HUES48 (cell line): ENCODE data around the gene GAMT.
"Not testable (repeated sequence)": the region's sequence is repeated elsewhere in the genome, so short reads cannot be mapped to it uniquely, and the experiment has no call there.

Source experiments
- H3K27ac ChIP-seq: one replicate; pipeline ENCODE4 v1.7.0; 2013; ENCODE audit warnings: low read depth, low read length, inconsistent platforms
- H3K27me3 ChIP-seq: 2 replicates; pipeline ENCODE4 v1.6.1; 2013; ENCODE audit warnings: mild to moderate bottlenecking, low read length; ENCODE audit not compliant: control insufficient read depth, insufficient read depth
- H3K36me3 ChIP-seq: 2 replicates; pipeline ENCODE4 v1.6.1; 2013; ENCODE audit warnings: low read length; ENCODE audit not compliant: control insufficient read depth, insufficient read depth
- H3K4me1 ChIP-seq: 2 replicates; pipeline ENCODE4 v1.6.1; 2013; ENCODE audit warnings: mild to moderate bottlenecking, low read length; ENCODE audit not compliant: control insufficient read depth, insufficient read depth
- H3K4me3 ChIP-seq: 2 replicates; pipeline ENCODE4 v1.5.1; 2013; ENCODE audit warnings: mild to moderate bottlenecking, low read depth, low read length
- H3K9ac ChIP-seq: 2 replicates; pipeline ENCODE4 v1.6.1; 2013; ENCODE audit warnings: mild to moderate bottlenecking, low read depth, low read length, moderate library complexity
- H3K9me3 ChIP-seq: 2 replicates; pipeline ENCODE4 v1.6.1; 2013; ENCODE audit warnings: low read length; ENCODE audit not compliant: control insufficient read depth, insufficient read depth

GAMT gene

DNA sequence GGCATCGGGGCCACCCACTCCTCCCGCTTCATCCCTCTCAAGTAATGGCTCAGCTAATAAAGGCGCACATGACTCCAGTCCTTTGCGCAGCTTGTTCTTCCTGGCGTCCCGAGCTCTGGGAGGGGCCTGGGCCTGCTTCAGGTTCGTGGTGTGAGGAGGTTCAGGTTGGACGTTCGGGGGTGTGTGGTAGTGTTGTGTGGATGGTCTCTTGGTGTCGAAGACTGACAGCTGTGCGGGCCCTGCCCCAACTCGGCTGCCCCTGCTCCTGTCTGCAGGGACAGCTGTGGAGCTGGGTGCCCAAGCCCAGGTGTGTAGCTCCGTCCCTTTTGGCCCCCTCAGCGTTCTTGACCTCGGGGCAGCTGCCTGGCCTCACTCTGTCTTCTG, 39.1 kb upstream of the GAMT start:
- H3K27me3 ChIP-seq, result no peaks in the 10 kb centered on the region; the same call in 1 of the 2 replicates
- no peak overlapping the region for H3K27ac ChIP-seq
- H3K36me3 ChIP-seq, result peaks cover 39% of the 10 kb centered on the region
- 0 out of 2 replicates have a peak, but pooled peaks cover 5% of the 10 kb centered on the region for H3K4me1 ChIP-seq
- no peak overlapping the region for H3K9ac ChIP-seq
- no peaks in the 10 kb centered on the region for H3K9me3 ChIP-seq
- no peak overlapping the region for H3K4me3 ChIP-seq

DNA sequence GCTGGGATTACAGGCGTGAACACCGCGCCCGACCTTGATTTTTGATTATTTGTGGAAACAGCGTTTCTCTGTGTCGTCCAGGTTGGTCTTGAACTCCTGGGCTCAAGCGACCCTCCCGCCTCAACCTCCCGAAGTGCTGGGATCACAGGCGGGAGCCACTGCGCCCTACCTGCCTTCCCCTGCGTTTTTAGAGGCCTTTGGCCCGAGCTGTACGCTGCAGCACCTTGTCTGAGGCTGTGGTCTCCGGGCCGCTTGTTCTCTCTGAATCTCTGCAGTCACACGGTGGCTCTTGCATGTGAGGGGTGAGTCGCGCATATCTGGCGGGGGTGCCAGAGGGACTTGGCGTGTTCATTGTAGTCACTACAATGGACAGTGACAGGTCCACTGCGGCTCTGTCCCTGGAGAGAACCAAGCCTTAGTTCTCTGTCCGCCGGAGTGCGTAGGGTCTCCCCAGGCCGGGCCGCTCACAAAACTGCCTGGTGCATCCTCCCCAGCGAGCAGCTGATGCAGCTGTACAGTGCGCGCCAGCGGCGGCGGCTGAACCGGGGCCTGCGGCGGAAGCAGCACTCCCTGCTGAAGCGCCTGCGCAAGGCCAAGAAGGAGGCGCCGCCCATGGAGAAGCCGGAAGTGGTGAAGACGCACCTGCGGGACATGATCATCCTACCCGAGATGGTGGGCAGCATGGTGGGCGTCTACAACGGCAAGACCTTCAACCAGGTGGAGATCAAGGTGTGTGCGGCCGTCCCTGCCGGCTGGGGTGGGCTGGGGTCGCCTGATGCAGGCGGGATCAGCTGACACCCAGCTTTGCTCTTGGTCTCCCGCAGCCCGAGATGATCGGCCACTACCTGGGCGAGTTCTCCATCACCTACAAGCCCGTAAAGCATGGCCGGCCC, 38.4 kb upstream of the GAMT start:
- not testable (repeated sequence) for H3K27me3 ChIP-seq, H3K27ac ChIP-seq, H3K4me1 ChIP-seq, H3K9me3 ChIP-seq
- H3K9ac ChIP-seq, result peak overlapping the region; percentile 95
- peaks cover 43% of the 10 kb centered on the region for H3K36me3 ChIP-seq
- H3K4me3 ChIP-seq, result peak overlapping the region; percentile 77

DNA sequence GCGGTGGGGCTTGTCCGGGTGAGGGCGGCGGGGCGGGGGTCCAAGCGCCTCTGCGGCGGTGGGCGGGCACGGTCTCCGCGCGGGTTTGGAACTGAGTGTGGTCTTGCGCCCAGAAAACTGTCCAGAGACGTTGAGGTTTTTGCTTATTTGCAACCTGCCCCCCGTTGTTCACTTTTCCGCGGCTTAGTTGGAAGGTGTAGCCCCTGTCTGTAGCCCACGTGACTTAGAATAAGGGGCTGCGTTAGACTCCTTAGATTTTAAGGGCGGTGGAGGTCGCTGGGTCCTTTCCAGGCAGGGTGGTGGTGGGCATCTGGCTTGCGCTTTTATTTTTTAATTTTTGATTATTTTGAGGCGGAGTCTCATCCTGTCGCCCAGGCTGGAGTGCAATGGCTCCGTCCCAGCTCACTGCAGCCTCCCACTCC, 37.6 kb upstream of the GAMT start:
- Histone ChIP-seq H3K27me3 (no peaks in the 10 kb centered on the region), H3K36me3 (peaks cover 51% of the 10 kb centered on the region), H3K9ac (peak overlapping the region; percentile 95), H3K27ac (peak overlapping the region; percentile 94), H3K4me1 (0 out of 2 replicates have a peak, but pooled peaks cover 5% of the 10 kb centered on the region), H3K4me3 (peak overlapping the region; percentile 77), H3K9me3 (no peaks in the 10 kb centered on the region)

DNA sequence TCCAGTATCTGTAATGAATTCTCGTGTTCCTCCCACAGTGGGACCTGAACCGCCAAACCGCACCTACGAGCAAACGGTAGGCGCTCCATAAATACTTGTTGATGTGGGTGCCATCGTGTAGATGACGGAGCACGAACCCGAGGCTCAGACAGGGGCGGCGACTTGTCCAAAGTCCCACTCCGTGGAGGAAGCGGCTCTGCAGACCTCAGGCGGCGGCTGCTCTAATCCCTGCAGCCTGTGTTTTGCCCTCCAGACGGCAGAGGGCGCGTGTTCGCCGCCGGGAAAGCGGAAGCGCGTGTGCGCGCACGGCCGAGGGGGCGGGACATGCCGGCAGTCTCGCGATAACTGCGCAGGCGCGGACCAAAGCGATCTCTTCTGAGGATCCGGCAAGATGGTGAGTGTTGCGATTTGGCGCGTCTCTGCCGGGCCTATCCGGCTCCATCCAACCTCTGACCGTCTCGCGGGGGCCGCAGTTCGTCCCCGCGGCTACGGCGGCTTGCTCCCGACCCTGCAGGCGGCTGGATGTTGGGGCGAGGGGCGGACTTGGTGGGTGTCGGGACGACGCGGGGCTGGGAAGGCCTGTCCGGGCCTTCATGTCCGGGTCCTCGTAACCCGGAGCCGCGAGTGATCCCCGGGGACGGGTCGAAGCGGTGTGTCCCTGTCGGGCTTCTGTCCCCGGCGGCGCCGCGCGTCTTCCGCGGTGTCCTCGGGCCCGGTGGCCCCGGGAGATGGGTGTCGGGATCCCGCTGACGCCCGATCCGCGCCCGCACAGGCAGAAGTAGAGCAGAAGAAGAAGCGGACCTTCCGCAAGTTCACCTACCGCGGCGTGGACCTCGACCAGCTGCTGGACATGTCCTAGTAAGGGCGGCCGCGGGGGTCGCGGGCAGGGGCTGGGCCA, 36.9 kb upstream of the GAMT start, which contains the start of gene RPS15:
Gene RPS15 (plus strand): TSS at position 362 of the 898 bp plus-strand sequence. CDS start 30 bp downstream, at position 392.
- Histone ChIP-seq H3K9ac (peak within 1 kb of the TSS; percentile 95), H3K9me3 (no peaks in the 10 kb centered on the region), H3K4me3 (peak within 1 kb of the TSS; percentile 77), H3K4me1 (0 out of 2 replicates have a peak, but pooled peaks cover 5% of the 10 kb centered on the region), H3K27me3 (no peaks in the 10 kb centered on the region), H3K27ac (peak within 1 kb of the TSS; percentile 94), H3K36me3 (peaks cover 56% of the 10 kb centered on the region)

DNA sequence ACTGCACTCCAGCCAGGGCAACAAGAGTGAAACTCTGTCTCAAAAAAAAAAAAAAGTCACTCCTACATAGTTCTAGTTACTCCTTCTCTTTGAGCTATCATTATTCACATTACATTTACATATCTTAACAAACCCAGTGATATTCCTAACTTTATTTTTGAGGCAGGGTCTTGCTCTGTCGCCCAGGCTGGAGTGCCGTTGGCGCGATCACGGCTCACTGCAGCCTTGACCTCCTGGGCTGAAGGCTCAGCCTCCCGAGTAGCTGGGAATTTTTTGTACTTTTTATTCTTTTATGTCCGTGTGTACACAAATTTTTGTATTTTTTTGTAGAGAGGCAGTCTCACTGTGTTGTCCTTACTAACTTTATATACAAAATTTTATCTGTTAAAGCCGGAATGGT, 36.3 kb upstream of the GAMT start:
- H3K36me3 ChIP-seq, result peaks cover 60% of the 10 kb centered on the region
- no peaks in the 10 kb centered on the region for H3K27me3 ChIP-seq
- no peaks in the 10 kb centered on the region for H3K9me3 ChIP-seq
- peak overlapping the region; percentile 49 for H3K27ac ChIP-seq
- no peak overlapping the region for H3K9ac ChIP-seq
- H3K4me3 ChIP-seq, result peak overlapping the region; percentile 77; the same call in 1 of the 2 replicates
- 0 out of 2 replicates have a peak, but pooled peaks cover 5% of the 10 kb centered on the region for H3K4me1 ChIP-seq

DNA sequence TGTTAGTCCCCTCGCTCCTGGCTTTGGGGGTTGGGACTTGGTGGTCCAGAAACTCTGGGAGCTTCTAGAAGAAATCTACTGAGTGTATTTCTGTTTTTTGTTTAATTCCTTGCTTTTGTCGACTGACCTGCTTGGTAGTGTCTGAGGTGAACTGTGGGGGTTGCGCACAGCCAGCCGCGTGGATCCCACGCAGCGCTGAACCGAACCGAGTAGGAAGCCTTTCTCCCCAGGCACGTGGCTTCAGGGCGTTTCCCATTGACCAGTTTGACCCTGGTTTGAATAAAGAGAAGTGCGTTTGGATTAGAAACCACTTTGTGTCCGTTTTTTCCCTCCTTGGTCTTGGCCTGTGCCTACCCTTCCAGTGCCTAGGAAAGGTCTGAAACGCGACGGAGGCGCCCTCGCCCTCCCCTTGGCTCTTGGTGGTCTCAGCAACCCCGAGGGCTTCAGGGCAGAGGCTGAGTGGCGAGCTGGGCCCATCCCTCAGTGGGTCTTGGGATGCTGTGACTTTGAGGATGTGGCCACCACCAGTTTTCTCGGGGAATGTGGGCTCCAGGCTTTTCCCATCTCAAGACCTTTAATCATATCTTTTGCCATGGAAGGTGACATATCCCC, 34.1 kb upstream of the GAMT start:
- H3K27me3 ChIP-seq, result no peaks in the 10 kb centered on the region
- no peak overlapping the region for H3K9ac ChIP-seq
- H3K36me3 ChIP-seq, result peaks cover 55% of the 10 kb centered on the region
- H3K4me1 ChIP-seq, result 0 out of 2 replicates have a peak, but pooled peaks cover 5% of the 10 kb centered on the region
- H3K9me3 ChIP-seq, result no peaks in the 10 kb centered on the region
- no peak overlapping the region for H3K27ac ChIP-seq
- H3K4me3 ChIP-seq, result no peak overlapping the region

DNA sequence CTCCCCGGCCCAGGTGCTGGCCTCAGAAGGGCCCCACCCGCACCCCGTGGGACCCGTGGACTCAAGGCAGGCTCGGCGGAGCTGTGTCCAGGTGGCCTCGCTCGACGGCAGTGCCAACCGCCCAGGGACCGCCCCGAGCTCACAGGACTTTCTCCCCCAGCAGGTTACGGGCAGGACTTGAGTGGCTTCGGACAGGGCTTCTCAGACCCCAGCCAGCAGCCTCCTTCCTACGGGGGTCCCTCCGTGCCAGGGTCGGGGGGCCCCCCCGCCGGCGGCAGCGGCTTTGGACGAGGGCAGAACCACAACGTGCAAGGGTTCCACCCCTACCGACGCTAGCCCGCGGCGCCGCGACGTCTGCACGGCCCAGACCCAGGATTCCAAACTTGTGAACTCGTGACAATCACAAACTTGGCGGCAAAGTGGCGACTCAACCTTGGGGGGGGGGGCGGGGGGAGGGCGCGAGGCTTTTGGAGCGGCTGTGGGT, 33.3 kb upstream of the GAMT start:
- H3K36me3 ChIP-seq, result peaks cover 54% of the 10 kb centered on the region
- no peak overlapping the region for H3K4me3 ChIP-seq
- H3K4me1 ChIP-seq, result 0 out of 2 replicates have a peak, but pooled peaks cover 3% of the 10 kb centered on the region
- H3K27ac ChIP-seq, result no peak overlapping the region
- no peaks in the 10 kb centered on the region for H3K9me3 ChIP-seq
- H3K27me3 ChIP-seq, result no peaks in the 10 kb centered on the region
- H3K9ac ChIP-seq, result no peak overlapping the region

DNA sequence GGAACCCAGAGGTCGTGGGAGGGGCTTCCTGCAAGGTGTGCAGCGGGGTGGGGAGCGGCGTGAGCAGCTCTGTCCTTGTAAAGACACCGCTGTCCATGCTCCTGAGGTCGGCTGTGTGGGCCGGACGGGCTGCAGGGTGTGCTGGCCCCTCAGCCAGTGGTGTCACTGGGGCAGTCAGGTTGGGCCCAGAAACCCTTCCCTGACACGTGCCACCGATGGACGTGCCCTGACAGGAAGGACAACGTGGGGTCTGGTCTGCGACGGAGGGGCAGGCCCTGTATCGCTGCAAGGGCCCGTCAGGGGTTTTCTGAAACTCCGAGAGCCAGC, 32.7 kb upstream of the GAMT start:
- no peaks in the 10 kb centered on the region for H3K9me3 ChIP-seq
- peaks cover 57% of the 10 kb centered on the region for H3K36me3 ChIP-seq
- no peak overlapping the region for H3K27ac ChIP-seq
- H3K4me1 ChIP-seq, result no peaks in the 10 kb centered on the region
- H3K9ac ChIP-seq, result no peak overlapping the region
- no peaks in the 10 kb centered on the region for H3K27me3 ChIP-seq
- no peak overlapping the region for H3K4me3 ChIP-seq

DNA sequence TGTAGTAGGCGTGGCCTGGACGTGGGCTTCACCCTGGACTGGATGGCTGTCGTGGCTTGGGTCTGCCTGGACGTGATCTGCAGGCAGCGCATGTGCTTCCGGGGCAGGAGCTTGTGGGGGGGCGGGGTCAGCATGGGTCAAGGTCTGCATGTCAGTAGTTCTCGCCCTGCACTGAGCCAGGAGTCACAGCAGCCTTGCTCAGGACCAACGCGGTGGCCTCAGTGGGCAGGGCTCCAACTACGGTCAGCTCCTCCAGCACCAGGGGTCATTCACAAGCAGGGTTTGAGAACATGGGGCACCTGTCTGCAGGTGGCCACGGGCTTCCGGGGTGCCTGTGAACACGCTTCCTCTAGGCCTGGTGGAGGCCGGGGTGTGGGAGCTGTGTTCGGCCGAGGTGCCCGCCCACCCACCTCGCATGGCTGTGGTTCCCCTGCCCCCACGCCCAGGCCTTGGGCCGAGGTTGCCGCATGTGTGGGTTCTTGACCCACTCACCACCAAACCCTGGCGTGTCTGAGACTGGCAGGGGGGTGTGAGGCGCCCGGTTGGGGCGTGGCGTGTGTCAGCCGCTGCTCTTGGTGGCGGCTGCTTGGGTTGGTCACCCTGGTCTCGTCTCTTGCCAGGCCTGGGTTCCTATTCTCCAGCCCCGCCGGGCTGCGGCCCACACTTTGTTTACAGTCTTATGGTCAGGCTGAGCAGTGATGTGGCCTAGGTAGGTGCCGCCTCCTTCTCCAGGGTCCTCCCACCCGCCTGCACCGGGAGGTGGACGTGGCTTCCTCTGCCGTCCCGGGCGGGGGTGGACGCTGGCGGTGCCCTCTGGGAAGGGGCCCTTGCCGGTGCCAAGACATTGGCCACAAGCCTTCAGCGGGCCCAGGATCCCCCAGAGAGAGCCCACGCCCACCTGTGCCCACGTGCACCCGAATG, 32.0 kb upstream of the GAMT start:
- Histone ChIP-seq H3K9me3 (no peaks in the 10 kb centered on the region), H3K9ac (no peak overlapping the region), H3K27me3 (no peaks in the 10 kb centered on the region), H3K36me3 (peaks cover 63% of the 10 kb centered on the region), H3K27ac (no peak overlapping the region), H3K4me3 (no peak overlapping the region), H3K4me1 (no peaks in the 10 kb centered on the region)

DNA sequence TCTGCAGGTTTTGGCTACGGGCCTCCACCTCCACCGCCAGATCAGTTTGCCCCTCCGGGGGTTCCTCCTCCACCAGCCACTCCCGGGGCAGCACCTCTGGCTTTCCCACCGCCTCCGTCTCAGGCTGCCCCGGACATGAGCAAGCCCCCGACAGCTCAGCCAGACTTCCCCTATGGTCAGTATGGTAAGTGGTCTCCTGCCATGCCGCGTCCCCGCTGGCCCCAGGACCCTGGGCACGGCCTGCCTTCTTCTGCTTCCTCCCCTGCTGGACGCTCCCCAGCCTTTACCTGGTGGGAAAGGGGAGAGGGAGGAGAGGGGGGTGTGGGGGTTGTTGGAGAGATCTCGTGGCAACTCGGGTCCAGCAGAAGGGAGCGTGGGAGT, 31.2 kb upstream of the GAMT start:
- peaks cover 72% of the 10 kb centered on the region for H3K36me3 ChIP-seq
- H3K27ac ChIP-seq, result no peak overlapping the region
- no peaks in the 10 kb centered on the region for H3K4me1 ChIP-seq
- no peaks in the 10 kb centered on the region for H3K9me3 ChIP-seq
- no peak overlapping the region for H3K9ac ChIP-seq
- H3K27me3 ChIP-seq, result no peaks in the 10 kb centered on the region
- H3K4me3 ChIP-seq, result no peak overlapping the region
